A549 (cell line): Measurements from ENCODE around the gene FTSJ1. TPM values are rescaled to one million over a fixed set of nuclear protein-coding genes. Genes with fewer than 3 reads are reported as not detected.

ENCODE experiments used
- ATAC-seq, 2 experiments: fragments of 200-7000 bp in 1 of 2; fragments of >200 bp in 1 of 2; cut with Nextera tagmentation in 1 of 2; cut with Tn5 transposase in 1 of 2; 3 replicates each; pipeline versions ENCODE4 v1.8.0 to v1.9.1; 2018 to 2020; ENCODE audit warnings: mild to moderate bottlenecking in 1 of 2, moderate library complexity in 1 of 2
- CTCF ChIA-PET: fragments of 300-600 bp; sonication (Branson Sonifier 250); formaldehyde crosslinking; extraction: SDS; loops from one replicate; lab custom pipeline; 2021; ENCODE audit warnings: antibody characterized with exemption, inconsistent platforms; lab: Yijun Ruan, JAX
- POLR2A ChIA-PET: fragments of 350-600 bp; formaldehyde crosslinking; extraction: SDS; loops from one replicate; lab custom pipeline; 2021; ENCODE audit warnings: antibody characterized with exemption, inconsistent platforms; lab: Yijun Ruan, JAX
- DNase-seq, 2 experiments: peaks; one replicate each; pipeline versions ENCODE4 v3.0.0 to v3.0.0-alpha.2; 2011 to 2016; ENCODE audit warnings: low read depth in 1 of 2, low spot score in 1 of 2
- FAIRE-seq: peaks from 2 replicates; lab custom pipeline; 2011; peaks lifted over from hg19 to GRCh38; lab: Jason Lieb, UNC
- H3K27ac ChIP-seq, 2 experiments: fragments of >200 bp; sonication (Bioruptor Twin); formaldehyde crosslinking; 3 replicates each; pipeline ENCODE4 v1.5.1; 2016 to 2017
- H3K4me1 ChIP-seq: fragments of >200 bp; sonication (Bioruptor Twin); formaldehyde crosslinking; 3 replicates; pipeline ENCODE4 v1.6.1; 2016
- H3K4me2 ChIP-seq: fragments of >200 bp; sonication (Bioruptor Twin); formaldehyde crosslinking; 3 replicates; pipeline ENCODE4 v1.6.1; 2016
- H3K4me3 ChIP-seq: fragments of >200 bp; sonication (Bioruptor Twin); formaldehyde crosslinking; 3 replicates; pipeline ENCODE4 v1.5.1; 2016
- H3K9me3 ChIP-seq: fragments of >200 bp; sonication (Bioruptor Twin); formaldehyde crosslinking; 3 replicates; pipeline ENCODE4 v1.6.1; 2016
- CBX8 ChIP-seq: fragments of 200-600 bp; sonication (generic); IDR thresholded peaks from 2 replicates; pipeline ENCODE4 v1.6.1; 2016
- EP300 ChIP-seq, 2 experiments: fragments of >200 bp; sonication (Bioruptor Twin); formaldehyde crosslinking; IDR thresholded peaks; 2 replicates in 1 of 2; 3 replicates in 1 of 2; pipeline ENCODE4 v1.6.1; 2016 to 2017
- FOSL2 ChIP-seq, 2 experiments: fragments of 450-650 bp in 1 of 2; fragments of >200 bp in 1 of 2; sonication (Bioruptor Twin) in 1 of 2; formaldehyde crosslinking; IDR thresholded peaks; 2 replicates each; pipeline versions ENCODE4 v1.5.0 to v1.6.1; 2016 to 2020; ENCODE audit warnings: mild to moderate bottlenecking in 1 of 2, moderate library complexity in 1 of 2
- HDAC2 ChIP-seq: fragments of 200-600 bp; sonication (generic); IDR thresholded peaks from 2 replicates; pipeline ENCODE4 v1.6.1; 2016
- JUN ChIP-seq, 2 experiments: fragments of >200 bp; sonication (Bioruptor Twin); formaldehyde crosslinking; IDR thresholded peaks; 2 replicates in 1 of 2; 3 replicates in 1 of 2; pipeline ENCODE4 v1.6.1; 2016 to 2017
- JUNB ChIP-seq: fragments of >200 bp; sonication (Bioruptor Twin); formaldehyde crosslinking; IDR thresholded peaks from 2 replicates; pipeline ENCODE4 v1.6.1; 2016
- MAZ ChIP-seq: fragments of 150-350 bp; IDR thresholded peaks from 2 replicates; pipeline ENCODE4 v1.6.1; 2014; ENCODE audit warnings: antibody characterized with exemption, low read depth, low read length, borderline replicate concordance
- MYC ChIP-seq: IDR thresholded peaks from 2 replicates; pipeline ENCODE4 v1.6.1; 2012; ENCODE audit warnings: mild to moderate bottlenecking, inconsistent platforms, low read length, improper control_type of control experiment, borderline replicate concordance
- NR3C1 ChIP-seq: fragments of >200 bp; sonication (Bioruptor Twin); formaldehyde crosslinking; IDR thresholded peaks from 3 replicates; pipeline ENCODE4 v1.6.1; 2017
- RAD21 ChIP-seq, 2 experiments: fragments of >200 bp in 1 of 2; sonication (Bioruptor Twin) in 1 of 2; formaldehyde crosslinking in 1 of 2; IDR thresholded peaks in 1 of 2; conservative IDR thresholded peaks in 1 of 2; 2 replicates in 1 of 2; 3 replicates in 1 of 2; pipeline ENCODE4 v1.6.1; 2012 to 2018; ENCODE audit warnings: inconsistent platforms in 1 of 2
- RARB ChIP-seq: fragments of 250-450 bp; sonication (Bioruptor Pico); IDR thresholded peaks from 2 replicates; pipeline ENCODE4 v1.8.0; 2021; ENCODE audit warnings: mild to moderate bottlenecking, moderate library complexity
- RNF2 ChIP-seq: fragments of 200-600 bp; sonication (generic); IDR thresholded peaks from 2 replicates; pipeline ENCODE4 v1.6.1; 2016; ENCODE audit warnings: low read depth, mild to moderate bottlenecking, antibody characterized with exemption, moderate library complexity, borderline replicate concordance
- SMC3 ChIP-seq: fragments of >200 bp; sonication (Bioruptor Twin); formaldehyde crosslinking; IDR thresholded peaks from 3 replicates; pipeline ENCODE4 v1.6.1; 2018; ENCODE audit warnings: inconsistent platforms
- TFCP2L1 ChIP-seq: fragments of 250-450 bp; sonication (Bioruptor Pico); IDR thresholded peaks from 2 replicates; pipeline ENCODE4 v1.5.0; 2021; ENCODE audit warnings: mild to moderate bottlenecking
- ZFP36 ChIP-seq: fragments of 450-650 bp; IDR thresholded peaks from 2 replicates; pipeline ENCODE4 v1.6.1; 2014; ENCODE audit warnings: borderline replicate concordance; ENCODE audit not compliant: partially characterized antibody
- ZSCAN20 ChIP-seq: fragments of 250-450 bp; sonication (Bioruptor Pico); IDR thresholded peaks from 2 replicates; pipeline ENCODE4 v1.8.0; 2022; ENCODE audit warnings: mild to moderate bottlenecking, moderate library complexity
- WGBS: methylation state at CpG from one replicate; pipeline ENCODE4 v1.1.6; 2017; ENCODE audit errors: missing lambda C conversion rate; 5-methylcytosine and 5-hydroxymethylcytosine counted together
- polyA plus RNA-seq, 4 experiments: library from polyadenylated mRNA; depleted of rRNA in 3 of 4; stranded (reverse); fragments of >200 nt; fragmentation: RNase III in 1 of 4; extraction: RNeasy Plus Mini Kit Qiagen cat#74134 plus additional on column Dnase treatment in 1 of 4; gene quantifications; 2 replicates in 3 of 4; 3 replicates in 1 of 4; pipeline ENCODE4 v1.2.3, GENCODE V29; 2011 to 2017
- TF ChIP-seq, protein P1 (sequence below): IDR thresholded peaks from 2 replicates; pipeline ENCODE4 v1.6.1; 2012
- TF ChIP-seq, protein P2 (sequence below): fragments of 150-350 bp; IDR thresholded peaks from 2 replicates; pipeline ENCODE4 v1.6.1; 2014; ENCODE audit warnings: low read depth, mild to moderate bottlenecking, low read length
- TF ChIP-seq, protein P3 (sequence below): fragments of 250-450 bp; sonication (Bioruptor Pico); IDR thresholded peaks from 2 replicates; pipeline ENCODE4 v1.5.0; 2021; ENCODE audit warnings: mild to moderate bottlenecking, moderate library complexity, borderline replicate concordance
- TF ChIP-seq, protein P4 (sequence below): fragments of 450-650 bp; IDR thresholded peaks from 2 replicates; pipeline ENCODE4 v1.6.1; 2014; ENCODE audit warnings: antibody characterized with exemption
- TF ChIP-seq, protein P5 (sequence below): fragments of >200 bp; sonication (Bioruptor Twin); formaldehyde crosslinking; IDR thresholded peaks from 2 replicates; pipeline ENCODE4 v1.6.1; 2016

The FTSJ1 gene
- polyA plus RNA-seq, 2 of the 4 experiments (the other 2 are of a cell fraction) = 37.1 to 71.2 TPM

DNA sequence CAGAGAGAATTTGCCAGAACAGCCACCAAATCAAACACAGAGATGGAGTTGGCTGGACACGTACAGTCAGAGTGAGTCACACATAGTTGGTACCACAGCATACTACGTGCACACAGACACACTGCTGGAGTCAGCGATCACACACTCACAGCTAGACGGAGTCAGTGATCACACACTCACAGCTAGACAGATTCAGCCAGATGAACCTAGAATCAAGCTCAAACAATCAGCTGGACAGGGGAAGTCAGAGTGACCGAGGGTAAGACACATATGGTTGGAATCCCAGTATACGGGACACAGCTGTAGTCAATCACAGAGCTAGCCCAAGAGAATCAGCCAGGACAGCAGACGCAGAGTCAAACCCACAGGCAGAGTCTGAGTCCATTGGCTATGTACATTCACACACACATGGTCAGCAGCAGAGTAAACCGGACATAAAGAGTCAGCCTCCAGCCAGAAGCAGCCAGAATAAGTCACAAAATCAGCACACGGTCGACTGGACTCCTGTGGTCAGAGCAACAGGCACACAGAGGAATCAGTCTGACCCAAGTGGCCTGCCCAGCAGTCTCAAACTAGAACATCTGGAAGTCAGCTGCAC, 10.6 kb upstream of the FTSJ1 start (continued):
- TF ChIP-seq JUNB (no peak), FOSL2 (IDR thresholded peaks at IDR 0.05) (no peak), FOSL2 (CRISPR knock-in tag; IDR thresholded peaks at IDR 0.05) (no peak)
- TF ChIP-seq, protein P1, sequence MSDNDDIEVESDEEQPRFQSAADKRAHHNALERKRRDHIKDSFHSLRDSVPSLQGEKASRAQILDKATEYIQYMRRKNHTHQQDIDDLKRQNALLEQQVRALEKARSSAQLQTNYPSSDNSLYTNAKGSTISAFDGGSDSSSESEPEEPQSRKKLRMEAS = no peak
- TF ChIP-seq, protein P2, sequence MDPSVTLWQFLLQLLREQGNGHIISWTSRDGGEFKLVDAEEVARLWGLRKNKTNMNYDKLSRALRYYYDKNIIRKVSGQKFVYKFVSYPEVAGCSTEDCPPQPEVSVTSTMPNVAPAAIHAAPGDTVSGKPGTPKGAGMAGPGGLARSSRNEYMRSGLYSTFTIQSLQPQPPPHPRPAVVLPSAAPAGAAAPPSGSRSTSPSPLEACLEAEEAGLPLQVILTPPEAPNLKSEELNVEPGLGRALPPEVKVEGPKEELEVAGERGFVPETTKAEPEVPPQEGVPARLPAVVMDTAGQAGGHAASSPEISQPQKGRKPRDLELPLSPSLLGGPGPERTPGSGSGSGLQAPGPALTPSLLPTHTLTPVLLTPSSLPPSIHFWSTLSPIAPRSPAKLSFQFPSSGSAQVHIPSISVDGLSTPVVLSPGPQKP = no peak
- TF ChIP-seq, protein P3, sequence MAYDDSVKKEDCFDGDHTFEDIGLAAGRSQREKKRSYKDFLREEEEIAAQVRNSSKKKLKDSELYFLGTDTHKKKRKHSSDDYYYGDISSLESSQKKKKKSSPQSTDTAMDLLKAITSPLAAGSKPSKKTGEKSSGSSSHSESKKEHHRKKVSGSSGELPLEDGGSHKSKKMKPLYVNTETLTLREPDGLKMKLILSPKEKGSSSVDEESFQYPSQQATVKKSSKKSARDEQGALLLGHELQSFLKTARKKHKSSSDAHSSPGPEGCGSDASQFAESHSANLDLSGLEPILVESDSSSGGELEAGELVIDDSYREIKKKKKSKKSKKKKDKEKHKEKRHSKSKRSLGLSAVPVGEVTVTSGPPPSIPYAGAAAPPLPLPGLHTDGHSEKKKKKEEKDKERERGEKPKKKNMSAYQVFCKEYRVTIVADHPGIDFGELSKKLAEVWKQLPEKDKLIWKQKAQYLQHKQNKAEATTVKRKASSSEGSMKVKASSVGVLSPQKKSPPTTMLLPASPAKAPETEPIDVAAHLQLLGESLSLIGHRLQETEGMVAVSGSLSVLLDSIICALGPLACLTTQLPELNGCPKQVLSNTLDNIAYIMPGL (CRISPR knock-in tag) = no peak

DNA sequence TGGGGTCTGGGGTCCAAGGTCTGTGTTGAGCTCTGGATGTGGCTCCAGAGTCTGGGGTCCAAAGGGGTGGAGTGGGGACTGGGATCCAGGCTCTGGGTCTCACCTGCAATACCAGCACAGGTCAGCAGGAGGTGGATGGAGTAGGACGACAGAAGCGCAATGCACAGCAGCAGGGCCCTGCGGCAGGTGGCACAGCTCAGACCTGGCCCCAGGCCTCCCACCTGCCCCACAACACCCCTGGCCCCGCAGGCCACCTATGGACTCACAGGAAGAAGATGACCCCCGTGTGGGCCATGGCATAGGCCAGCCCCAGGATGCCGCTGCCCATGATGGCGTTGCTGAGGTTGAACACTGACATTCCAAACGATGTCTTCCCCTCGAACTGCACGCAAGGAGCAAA, 9.3 kb upstream of the FTSJ1 start:
- peak in 1 of 2 experiments; percentile 68; a peak in 3 of 6 replicates for ATAC-seq
- ChIA-PET CTCF (interaction anchor here (0.9 kb wide), 1 partner anchor 27 kb away, joined by 3 read pairs; no protein-coding TSS in a partner anchor), POLR2A (no interaction called here)

DNA sequence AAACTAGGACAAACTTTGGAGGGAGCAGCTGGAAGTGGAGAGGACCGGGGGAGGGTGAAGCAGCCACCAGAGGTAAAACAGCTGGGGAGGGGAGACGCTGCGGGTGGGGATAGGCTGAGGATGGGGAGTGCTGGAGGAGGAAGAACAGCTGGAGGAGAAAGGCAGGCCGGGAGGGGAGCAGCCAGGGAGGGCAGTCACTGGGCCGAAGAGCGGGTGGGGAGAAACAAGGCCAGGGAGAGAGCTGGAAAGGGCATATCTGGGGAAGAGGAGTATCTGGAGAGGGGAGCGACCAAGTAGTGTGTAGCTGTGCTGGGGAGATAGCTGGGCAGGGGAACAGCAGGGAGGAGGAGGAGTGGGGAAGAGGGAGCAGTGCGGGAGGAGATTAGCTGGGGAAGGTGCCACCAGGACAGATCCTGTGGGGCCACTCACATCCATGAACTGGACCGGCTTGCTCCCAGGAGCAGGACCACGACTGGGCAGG, 8.7 kb upstream of the FTSJ1 start:
- ChIA-PET POLR2A (no interaction called here), CTCF (interaction anchor here (0.6 kb wide), 1 partner anchor 34 kb away, joined by 5 read pairs; no protein-coding TSS in a partner anchor)
- 77% methylated on average over 10 of the region's 10 CpGs for WGBS
- ATAC-seq (no peak; a peak in 2 of 6 replicates), FAIRE-seq (no peak), DNase-seq (no peak)
- Histone ChIP-seq H3K9me3 (no peaks in the 10 kb centered on the region), H3K4me3 (no peak overlapping the region), H3K4me1 (no peaks in the 10 kb centered on the region), H3K4me2 (no peak overlapping the region), H3K27ac (no peak overlapping the region)
- TF ChIP-seq HDAC2 (no peak), RAD21 (conservative IDR thresholded peaks at IDR 0.05 in 1 of 2, IDR thresholded peaks at IDR 0.05 in 1 of 2) (no peak), CBX8 (no peak), MYC (no peak), RARB (CRISPR knock-in tag) (no peak), SMC3 (no peak), ZFP36 (no peak), JUN (IDR thresholded peaks at IDR 0.05) (no peak), EP300 (IDR thresholded peaks at IDR 0.05) (no peak), NR3C1 (no peak), TFCP2L1 (no peak), MAZ (no peak)
- TF ChIP-seq, protein P3 (CRISPR knock-in tag) = no peak
- TF ChIP-seq, protein P4, sequence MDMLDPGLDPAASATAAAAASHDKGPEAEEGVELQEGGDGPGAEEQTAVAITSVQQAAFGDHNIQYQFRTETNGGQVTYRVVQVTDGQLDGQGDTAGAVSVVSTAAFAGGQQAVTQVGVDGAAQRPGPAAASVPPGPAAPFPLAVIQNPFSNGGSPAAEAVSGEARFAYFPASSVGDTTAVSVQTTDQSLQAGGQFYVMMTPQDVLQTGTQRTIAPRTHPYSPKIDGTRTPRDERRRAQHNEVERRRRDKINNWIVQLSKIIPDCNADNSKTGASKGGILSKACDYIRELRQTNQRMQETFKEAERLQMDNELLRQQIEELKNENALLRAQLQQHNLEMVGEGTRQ = no peak
- TF ChIP-seq, protein P5, sequence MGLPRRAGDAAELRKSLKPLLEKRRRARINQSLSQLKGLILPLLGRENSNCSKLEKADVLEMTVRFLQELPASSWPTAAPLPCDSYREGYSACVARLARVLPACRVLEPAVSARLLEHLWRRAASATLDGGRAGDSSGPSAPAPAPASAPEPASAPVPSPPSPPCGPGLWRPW = no peak

More for the DNA sequence above, 9.3 kb upstream of the FTSJ1 start:
- Histone ChIP-seq H3K4me1 (no peaks in the 10 kb centered on the region), H3K27ac (no peak overlapping the region), H3K4me3 (no peak overlapping the region), H3K4me2 (no peak overlapping the region), H3K9me3 (no peaks in the 10 kb centered on the region)
- DNase-seq = no peak
- WGBS = 69% methylated on average over 4 of the region's 10 CpGs
- TF ChIP-seq MAZ (no peak), ZSCAN20 (CRISPR knock-in tag) (no peak), RNF2 (no peak)
- no peak for FAIRE-seq
